Spleen (tissue), 11 donors: ENCODE data around the gene XRCC3. TPM values are rescaled to one million over a fixed set of nuclear protein-coding genes. Genes with fewer than 3 reads are reported as not detected.

Source experiments
- DNase-seq: peaks from one replicate; pipeline ENCODE4 v3.0.0-alpha.2; 2020
- H3K27ac ChIP-seq, 8 donors: fragments of 200-600 bp; sonication (generic) in 7 of 8; 1 replicate in 4 of 8; 2 replicates in 4 of 8; pipeline versions ENCODE4 v1.5.0 to v1.8.0; 2016 to 2021; ENCODE audit warnings: inconsistent platforms in 4 of 8, mild to moderate bottlenecking in 4 of 8, moderate library complexity in 1 of 8
- H3K27me3 ChIP-seq, 7 donors: fragments of 200-600 bp; sonication (generic) in 6 of 7; replicated peaks in 1 of 7; 1 replicate in 4 of 7; 2 replicates in 3 of 7; pipeline versions ENCODE4 v1.5.0 to v1.8.0; 2016 to 2021; ENCODE audit warnings: inconsistent platforms in 3 of 7, mild to moderate bottlenecking in 1 of 7
- H3K36me3 ChIP-seq, 6 donors: fragments of 200-600 bp; sonication (generic) in 5 of 6; 1 replicate in 4 of 6; 2 replicates in 2 of 6; pipeline versions ENCODE4 v1.5.0 to v1.8.0; 2016 to 2021; ENCODE audit warnings: inconsistent platforms in 2 of 6
- H3K4me1 ChIP-seq, 6 donors: fragments of 200-600 bp; sonication (generic) in 5 of 6; 1 replicate in 3 of 6; 2 replicates in 3 of 6; pipeline versions ENCODE4 v1.5.0 to v1.8.0; 2016 to 2021; ENCODE audit warnings: inconsistent platforms in 3 of 6
- H3K4me3 ChIP-seq, 8 donors: fragments of 200-600 bp; sonication (generic) in 7 of 8; 1 replicate in 4 of 8; 2 replicates in 4 of 8; pipeline versions ENCODE4 v1.5.0 to v1.8.0; 2016 to 2021; ENCODE audit warnings: inconsistent platforms in 4 of 8, mild to moderate bottlenecking in 4 of 8, moderate library complexity in 2 of 8
- H3K9me3 ChIP-seq, 8 donors: fragments of 200-600 bp; sonication (generic) in 7 of 8; 1 replicate in 4 of 8; 2 replicates in 4 of 8; pipeline versions ENCODE4 v1.5.0 to v1.8.0; 2016 to 2021; ENCODE audit warnings: inconsistent platforms in 4 of 8
- POLR2A ChIP-seq, 3 donors: fragments of 450-650 bp; IDR thresholded peaks; one replicate each; pipeline ENCODE4 v1.5.1; 2017; ENCODE audit warnings: antibody characterized with exemption in 3 of 3, mild to moderate bottlenecking in 1 of 3
- POLR2AphosphoS5 ChIP-seq, 3 donors: sonication (generic); formaldehyde crosslinking; IDR thresholded peaks; one replicate each; pipeline ENCODE4 v1.5.1; 2017; ENCODE audit warnings: antibody characterized with exemption in 3 of 3
- WGBS, 5 donors: extraction: QIAGEN DNeasy Blood & Tissue Kit in 3 of 5; methylation state at CpG; one replicate each; pipeline versions ENCODE4 v1.1.5 to v1.1.7; 2013 to 2018; 5-methylcytosine and 5-hydroxymethylcytosine counted together
- intact Hi-C: fragments of 100-400 bp; cut with DNase I; formaldehyde crosslinking; loops from one replicate; pipeline ENCODE4 v1.15.0; 2023; ENCODE audit warnings: low total_unique reads
- polyA plus RNA-seq, 3 donors: library from polyadenylated mRNA; stranded (reverse); fragments of 200-250 nt; gene quantifications; one replicate each; pipeline ENCODE4 v1.2.1, GENCODE V29; 2013
- total RNA-seq, 7 donors: library from RNA; depleted of rRNA in 3 of 7; stranded (reverse); fragments of >200 nt in 3 of 7; fragmentation: NEBNext Ultra II Directional in 4 of 7; extraction: Animal tissue kit (Norgen Biotek cat#: 25700) in 4 of 7; gene quantifications; one replicate each; pipeline versions ENCODE4 v1.1.0 to v1.2.1, GENCODE V29; 2016 to 2021
- TF ChIP-seq, protein P1 (sequence below), 11 experiments: fragments of 200-600 bp in 7 of 11; fragments of 450-650 bp in 4 of 11; sonication (generic) in 4 of 11; IDR thresholded peaks in 8 of 11; conservative IDR thresholded peaks in 3 of 11; 1 replicate in 7 of 11; 2 replicates in 4 of 11; pipeline versions ENCODE4 v1.4.0 to v1.8.0; 2016 to 2021; ENCODE audit warnings: antibody characterized with exemption in 11 of 11, inconsistent platforms in 4 of 11, mild to moderate bottlenecking in 1 of 11
- donor health status: healthy with polysubstance abuse.
- donor health status: DM: no; HTN: no; CAD: no; lungs with moderate emphysema.
- donor health status: DM: no; HTN: no; CAD: no.
- donor health status: Bipolar disorder and iron deficiency.
- donor health status: healthy.
- donor health status: DM: no; HTN: no; CAD: no.
- donor health status: DM: yes; HTN: yes; CAD: no.

The XRCC3 gene
- total and polyA plus RNA-seq, 10 donors, result 5.9 to 20.4 (median 14.3) TPM

DNA sequence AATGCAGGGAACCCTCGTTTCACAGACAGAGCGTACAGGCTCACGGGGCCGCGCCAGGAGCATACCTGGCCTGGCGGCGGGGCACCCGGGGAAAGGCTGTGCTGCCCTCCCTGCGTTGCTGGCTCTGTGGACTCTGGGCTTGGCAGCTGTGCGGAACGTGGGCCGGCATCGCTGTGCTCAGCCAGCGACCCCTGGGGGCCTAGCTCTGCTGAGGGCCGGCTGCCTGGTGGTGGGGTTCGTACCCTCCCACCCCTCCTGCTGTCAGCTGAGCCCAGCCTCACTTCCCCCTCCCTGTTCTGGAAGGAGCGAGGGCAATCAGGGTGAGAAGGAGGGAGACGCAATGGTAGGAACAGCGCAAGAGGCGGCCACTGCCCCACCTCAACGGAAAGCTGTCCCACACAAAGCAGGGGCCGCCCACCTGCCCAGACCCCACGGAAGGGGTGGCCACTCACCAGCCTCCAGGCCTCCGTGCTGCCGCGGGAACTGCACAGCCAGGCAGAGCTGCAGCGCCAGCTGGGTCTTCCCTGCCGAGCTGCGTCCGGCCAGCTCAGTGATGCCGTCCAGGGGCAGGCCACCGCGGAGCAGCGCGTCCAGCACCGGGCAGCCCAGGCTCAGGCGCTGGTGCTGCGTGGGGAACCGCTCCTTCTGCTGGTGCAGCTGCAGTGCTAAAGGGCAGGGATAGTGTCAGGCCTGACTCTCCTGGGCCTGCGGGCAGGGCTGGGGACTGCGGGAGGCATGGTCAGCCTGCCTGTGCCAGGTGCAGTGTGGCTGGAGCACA is 8.5 kb downstream of the XRCC3 start:
- WGBS, 5 donors, result 90 to 96% (median 94%) methylated on average over 16 to 41 of the region's 41 CpGs
- peaks cover 0 to 87% (median 38%) of the 10 kb centered on the region in 6 donors for H3K36me3 ChIP-seq
- DNase-seq, result no peak
- H3K27ac ChIP-seq, result peak overlapping the region in 6 of 8 donors; percentile 80 to 95 (median 83)
- no peak overlapping the region for H3K4me3 ChIP-seq
- TF ChIP-seq POLR2AphosphoS5 (IDR thresholded peaks at IDR 0.05), result peak in 2 of 3 donors; percentile 35 to 74
- TF ChIP-seq POLR2A (IDR thresholded peaks at IDR 0.05), result no peak
- intact Hi-C loops, result no loop called here
- peaks cover 17 to 100% (median 76%) of the 10 kb centered on the region in 6 donors for H3K4me1 ChIP-seq
- H3K9me3 ChIP-seq, result no peaks in the 10 kb centered on the region
- no peaks in the 10 kb centered on the region for H3K27me3 ChIP-seq

DNA sequence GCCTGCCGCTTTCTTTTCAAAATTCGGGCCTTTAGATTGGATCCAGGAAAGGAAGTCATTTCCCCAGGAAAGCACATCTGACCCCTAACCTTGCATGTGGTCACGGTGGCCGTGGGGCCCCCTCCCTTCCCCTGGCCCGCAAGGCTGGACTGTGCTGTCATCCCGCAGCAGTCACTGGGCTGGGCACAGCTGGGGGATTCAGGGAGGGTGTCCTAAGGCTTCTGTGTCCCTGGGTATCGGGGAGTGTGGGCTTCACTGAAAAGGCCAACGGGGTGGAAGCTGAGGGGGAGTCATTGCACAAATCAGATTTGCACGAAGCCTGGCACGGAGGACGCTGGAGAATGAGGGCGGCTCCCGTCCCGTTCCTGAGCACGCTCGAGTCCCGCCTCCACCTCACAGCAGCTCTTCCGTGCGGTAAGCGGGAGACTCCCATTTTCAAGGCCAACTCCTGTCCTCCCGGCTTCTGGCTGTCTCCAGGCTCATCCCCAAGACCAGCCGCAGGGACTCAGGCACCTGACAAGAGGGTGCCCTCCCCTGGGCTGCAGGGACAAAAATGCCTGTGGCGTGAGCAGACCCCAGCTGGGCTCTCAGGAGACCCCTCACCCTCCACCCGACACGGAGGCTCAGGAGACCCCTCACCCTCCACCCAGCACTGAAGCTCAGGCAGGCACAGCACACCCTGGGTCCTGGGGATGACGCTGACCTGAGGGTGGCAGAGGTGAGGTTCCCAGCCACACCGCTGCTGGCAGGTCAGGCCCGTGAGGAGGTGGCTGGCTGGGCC is 9.6 kb downstream of the XRCC3 start:
- intact Hi-C loops, result no loop called here
- Histone ChIP-seq H3K4me1 (peaks cover 26 to 100% (median 76%) of the 10 kb centered on the region in 6 donors), H3K9me3 (no peaks in the 10 kb centered on the region), H3K36me3 (peaks cover 0 to 97% (median 39%) of the 10 kb centered on the region in 6 donors), H3K4me3 (peak overlapping the region in 1 of 8 donors; percentile 12), H3K27ac (peak overlapping the region; percentile 31 to 95 (median 83)), H3K27me3 (no peaks in the 10 kb centered on the region)
- no peak for TF ChIP-seq POLR2A (IDR thresholded peaks at IDR 0.05)
- peak; percentile 61 to 82 (median 77) for TF ChIP-seq POLR2AphosphoS5 (IDR thresholded peaks at IDR 0.05)
- peak; percentile 81 for DNase-seq
- WGBS, 5 donors, result 58 to 74% (median 68%) methylated on average over 24 to 28 of the region's 28 CpGs

DNA sequence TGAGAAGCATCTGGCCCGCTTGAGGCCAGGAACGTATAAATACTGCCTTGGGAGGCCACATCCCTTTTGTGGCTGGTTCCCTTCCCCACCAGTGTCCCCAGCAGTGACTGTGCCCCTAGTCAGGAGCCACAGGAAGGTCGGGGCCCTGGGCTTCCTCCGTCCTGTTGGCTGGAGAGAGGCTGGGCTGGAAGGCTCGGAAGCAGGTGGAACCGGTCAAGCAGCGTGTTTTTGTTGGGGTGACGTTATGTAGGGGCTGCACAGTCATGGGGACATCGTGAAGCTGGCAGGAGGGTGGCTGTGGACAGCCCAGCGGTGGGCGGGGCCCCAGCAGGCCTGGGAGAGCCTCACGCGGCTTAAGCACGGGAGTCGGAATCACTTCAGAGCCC is 10.1 kb downstream of the XRCC3 start:
- no peaks in the 10 kb centered on the region for H3K9me3 ChIP-seq
- TF ChIP-seq, protein P1, sequence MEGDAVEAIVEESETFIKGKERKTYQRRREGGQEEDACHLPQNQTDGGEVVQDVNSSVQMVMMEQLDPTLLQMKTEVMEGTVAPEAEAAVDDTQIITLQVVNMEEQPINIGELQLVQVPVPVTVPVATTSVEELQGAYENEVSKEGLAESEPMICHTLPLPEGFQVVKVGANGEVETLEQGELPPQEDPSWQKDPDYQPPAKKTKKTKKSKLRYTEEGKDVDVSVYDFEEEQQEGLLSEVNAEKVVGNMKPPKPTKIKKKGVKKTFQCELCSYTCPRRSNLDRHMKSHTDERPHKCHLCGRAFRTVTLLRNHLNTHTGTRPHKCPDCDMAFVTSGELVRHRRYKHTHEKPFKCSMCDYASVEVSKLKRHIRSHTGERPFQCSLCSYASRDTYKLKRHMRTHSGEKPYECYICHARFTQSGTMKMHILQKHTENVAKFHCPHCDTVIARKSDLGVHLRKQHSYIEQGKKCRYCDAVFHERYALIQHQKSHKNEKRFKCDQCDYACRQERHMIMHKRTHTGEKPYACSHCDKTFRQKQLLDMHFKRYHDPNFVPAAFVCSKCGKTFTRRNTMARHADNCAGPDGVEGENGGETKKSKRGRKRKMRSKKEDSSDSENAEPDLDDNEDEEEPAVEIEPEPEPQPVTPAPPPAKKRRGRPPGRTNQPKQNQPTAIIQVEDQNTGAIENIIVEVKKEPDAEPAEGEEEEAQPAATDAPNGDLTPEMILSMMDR (IDR thresholded peaks at IDR 0.05 in 8 of 11, conservative IDR thresholded peaks at IDR 0.05 in 3 of 11), result no peak
- peak; percentile 47 to 70 (median 51) for TF ChIP-seq POLR2AphosphoS5 (IDR thresholded peaks at IDR 0.05)
- TF ChIP-seq POLR2A (IDR thresholded peaks at IDR 0.05), result no peak
- H3K4me3 ChIP-seq, result peak overlapping the region in 1 of 8 donors; percentile 12
- no peaks in the 10 kb centered on the region for H3K27me3 ChIP-seq
- DNase-seq, result peak; percentile 88
- 18 to 59% (median 38%) methylated on average over 8 to 15 of the region's 15 CpGs for WGBS, 5 donors
- peaks cover 0 to 100% (median 43%) of the 10 kb centered on the region in 6 donors for H3K36me3 ChIP-seq
- intact Hi-C loops, result no loop called here
- H3K27ac ChIP-seq, result peak overlapping the region; percentile 31 to 95 (median 83)
- peaks cover 32 to 100% (median 81%) of the 10 kb centered on the region in 6 donors for H3K4me1 ChIP-seq

DNA sequence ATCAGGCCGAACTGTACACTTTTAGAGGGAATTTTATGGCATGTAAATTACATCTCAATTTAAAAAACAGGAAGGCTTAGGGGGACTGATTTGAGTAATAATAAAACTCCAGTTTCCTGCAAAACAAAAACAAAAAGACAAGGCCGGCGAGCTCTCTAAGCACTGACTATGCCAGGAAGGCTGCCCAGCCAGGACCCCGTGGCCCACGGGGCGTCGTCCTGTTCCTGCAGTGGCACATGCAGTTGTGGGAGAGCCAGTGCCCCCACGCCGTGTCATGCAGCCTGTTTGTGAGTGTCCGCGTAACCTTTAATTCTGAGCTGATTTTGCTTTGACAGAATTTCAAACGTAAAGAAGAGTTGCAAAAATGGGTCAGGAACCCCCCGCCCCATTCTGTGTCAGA is 10.5 kb downstream of the XRCC3 start:
- Histone ChIP-seq H3K4me1 (peaks cover 29 to 100% (median 83%) of the 10 kb centered on the region in 6 donors), H3K9me3 (no peaks in the 10 kb centered on the region), H3K4me3 (no peak overlapping the region), H3K36me3 (peaks cover 0 to 100% (median 46%) of the 10 kb centered on the region in 6 donors), H3K27me3 (no peaks in the 10 kb centered on the region), H3K27ac (peak overlapping the region; percentile 31 to 95 (median 83))
- DNase-seq, result peak; percentile 87
- TF ChIP-seq POLR2A (IDR thresholded peaks at IDR 0.05) (no peak), POLR2AphosphoS5 (IDR thresholded peaks at IDR 0.05) (peak in 2 of 3 donors; percentile 73 to 78)
- TF ChIP-seq, protein P1 (IDR thresholded peaks at IDR 0.05 in 8 of 11, conservative IDR thresholded peaks at IDR 0.05 in 3 of 11), result no peak
- 44 to 61% (median 46%) methylated on average over 13 of the region's 13 CpGs for WGBS, 5 donors
- intact Hi-C loops, result no loop called here
